SK-N-SH (cell line): Measurements from ENCODE around the gene AGT. TPM values are rescaled to one million over a fixed set of nuclear protein-coding genes. Genes with fewer than 3 reads are reported as not detected.
A peak's percentile ranks its signal among the peaks of the same experiment; 100 is the strongest.

Source experiments
- CTCF ChIA-PET: fragments of 300-600, 350-600 bp; formaldehyde crosslinking; extraction: SDS; loops from one replicate; lab custom pipeline; 2021; lab: Yijun Ruan, JAX
- POLR2A ChIA-PET: fragments of 350-600 bp; sonication (Branson Sonifier 250); formaldehyde crosslinking; extraction: SDS; loops from one replicate; lab custom pipeline; 2020; ENCODE audit warnings: antibody characterized with exemption, inconsistent platforms; lab: Yijun Ruan, JAX
- DNase-seq: peaks from one replicate; pipeline ENCODE4 v3.0.0; 2012
- H2AFZ ChIP-seq: fragments of 200-600 bp; sonication (generic); 2 replicates; pipeline ENCODE4 v1.8.1; 2016; ENCODE audit warnings: antibody characterized with exemption, mild to moderate bottlenecking, low read depth
- H3F3A ChIP-seq: fragments of 200-600 bp; sonication (generic); replicated peaks from 2 replicates; pipeline ENCODE3; 2016; ENCODE audit warnings: antibody characterized with exemption, mild to moderate bottlenecking; ENCODE audit not compliant: insufficient read depth
- H3K27ac ChIP-seq, 2 experiments: fragments of 200-500 bp in 1 of 2; fragments of 200-600 bp in 1 of 2; sonication (Bioruptor generic) in 1 of 2; sonication (generic), shearing (Covaris generic) in 1 of 2; 2 replicates each; pipeline versions ENCODE4 v1.5.1 to v1.6.1; 2014 to 2016; ENCODE audit warnings: low read depth in 2 of 2, inconsistent platforms in 1 of 2, low read length in 1 of 2, mild to moderate bottlenecking in 1 of 2, mixed read lengths in 1 of 2
- H3K27me3 ChIP-seq: fragments of 200-600 bp; sonication (generic), shearing (Covaris generic); 2 replicates; pipeline ENCODE4 v1.6.1; 2016; ENCODE audit warnings: mixed run types; ENCODE audit not compliant: insufficient read depth
- H3K36me3 ChIP-seq, 2 experiments: fragments of 200-500 bp in 1 of 2; fragments of 200-600 bp in 1 of 2; sonication (Bioruptor generic) in 1 of 2; sonication (generic) in 1 of 2; replicated peaks in 1 of 2; 2 replicates each; pipeline versions ENCODE3 to v1.5.1; 2014 to 2016; ENCODE audit warnings: low read length in 1 of 2, mild to moderate bottlenecking in 1 of 2; ENCODE audit not compliant: insufficient read depth in 2 of 2, control insufficient read depth in 1 of 2
- H3K4me1 ChIP-seq, 2 experiments: fragments of 200-500 bp in 1 of 2; fragments of 200-600 bp in 1 of 2; sonication (Bioruptor generic) in 1 of 2; sonication (generic), shearing (Covaris generic) in 1 of 2; 2 replicates each; pipeline versions ENCODE4 v1.5.1 to v1.6.1; 2014 to 2016; ENCODE audit warnings: low read depth in 1 of 2, low read length in 1 of 2, mixed run types in 1 of 2; ENCODE audit not compliant: insufficient read depth in 2 of 2, control insufficient read depth in 1 of 2
- H3K4me2 ChIP-seq: fragments of 200-600 bp; sonication (generic), shearing (Covaris generic); 2 replicates; pipeline ENCODE4 v1.6.1; 2017; ENCODE audit warnings: mixed run types
- H3K4me3 ChIP-seq, 2 experiments: fragments of 200-500 bp in 1 of 2; fragments of 200-600 bp in 1 of 2; sonication (Bioruptor generic) in 1 of 2; sonication (generic), shearing (Covaris generic) in 1 of 2; 2 replicates each; pipeline versions ENCODE4 v1.5.1 to v1.8.1; 2014 to 2016; ENCODE audit warnings: low read depth in 2 of 2, inconsistent platforms in 1 of 2, low read length in 1 of 2, mild to moderate bottlenecking in 1 of 2, mixed read lengths in 1 of 2, moderate library complexity in 1 of 2
- H3K79me2 ChIP-seq: fragments of 200-600 bp; sonication (generic); 2 replicates; pipeline ENCODE4 v1.8.1; 2017; ENCODE audit warnings: mild to moderate bottlenecking; ENCODE audit not compliant: insufficient read depth
- H3K9ac ChIP-seq: fragments of 200-600 bp; sonication (generic); 2 replicates; pipeline ENCODE4 v1.6.1; 2017; ENCODE audit warnings: mixed run types
- H3K9me2 ChIP-seq: fragments of 200-600 bp; sonication (generic); 2 replicates; pipeline ENCODE4 v1.6.1; 2017; ENCODE audit warnings: mixed run types
- H3K9me3 ChIP-seq: fragments of 200-600 bp; sonication (generic); 2 replicates; pipeline ENCODE4 v1.6.1; 2017; ENCODE audit warnings: mixed run types, mild to moderate bottlenecking, moderate library complexity
- H4K20me1 ChIP-seq: fragments of 200-600 bp; sonication (generic); 2 replicates; pipeline ENCODE4 v1.6.1; 2017; ENCODE audit warnings: mild to moderate bottlenecking, mixed run types; ENCODE audit not compliant: insufficient read depth
- CHD2 ChIP-seq: fragments of 150-350 bp; IDR thresholded peaks from 2 replicates; pipeline ENCODE4 v1.6.1; 2018; ENCODE audit warnings: low read length; ENCODE audit not compliant: partially characterized antibody
- FOSL2 ChIP-seq: IDR thresholded peaks from 2 replicates; pipeline ENCODE4 v1.4.0; 2012; ENCODE audit warnings: low read depth, mild to moderate bottlenecking, moderate library complexity, borderline replicate concordance
- FOXJ3 ChIP-seq: sonication (generic); formaldehyde crosslinking; IDR thresholded peaks from 2 replicates; pipeline ENCODE4 v1.5.1; 2020; ENCODE audit warnings: mild to moderate bottlenecking, missing genetic modification reagents
- GABPA ChIP-seq: IDR thresholded peaks from 2 replicates; pipeline ENCODE4 v1.4.0; 2012; ENCODE audit warnings: low read depth, mild to moderate bottlenecking
- JUND ChIP-seq: IDR thresholded peaks from 2 replicates; pipeline ENCODE4 v1.4.0; 2012
- MEF2A ChIP-seq: IDR thresholded peaks from 2 replicates; pipeline ENCODE4 v1.4.0; 2012; ENCODE audit warnings: low read depth, borderline replicate concordance
- NFIC ChIP-seq: IDR thresholded peaks from 2 replicates; pipeline ENCODE4 v1.4.0; 2012; ENCODE audit warnings: borderline replicate concordance
- POLR2AphosphoS5 ChIP-seq: IDR thresholded peaks from 2 replicates; pipeline ENCODE4 v1.6.1; 2012; ENCODE audit warnings: low read depth, low read length
- RXRA ChIP-seq: IDR thresholded peaks from 2 replicates; pipeline ENCODE4 v1.4.0; 2012; ENCODE audit warnings: low read depth, mild to moderate bottlenecking, borderline replicate concordance
- TCF12 ChIP-seq: IDR thresholded peaks from 2 replicates; pipeline ENCODE4 v1.4.0; 2012
- TEAD4 ChIP-seq: IDR thresholded peaks from 2 replicates; pipeline ENCODE4 v1.4.0; 2012; ENCODE audit warnings: mild to moderate bottlenecking, borderline replicate concordance; ENCODE audit not compliant: insufficient read depth
- WGBS: methylation state at CpG from one replicate; pipeline ENCODE4 v1.1.6; 2017; ENCODE audit warnings: low lambda C conversion rate; 5-methylcytosine and 5-hydroxymethylcytosine counted together
- polyA plus RNA-seq, 3 experiments: library from polyadenylated mRNA; depleted of rRNA; stranded (reverse); fragments of >200 nt; gene quantifications; 2 replicates each; pipeline ENCODE4 v1.2.3, GENCODE V29; 2012

AGT gene
- polyA plus RNA-seq, 1 of the 3 experiments (the other 2 are of a cell fraction): 0.39 TPM

DNA sequence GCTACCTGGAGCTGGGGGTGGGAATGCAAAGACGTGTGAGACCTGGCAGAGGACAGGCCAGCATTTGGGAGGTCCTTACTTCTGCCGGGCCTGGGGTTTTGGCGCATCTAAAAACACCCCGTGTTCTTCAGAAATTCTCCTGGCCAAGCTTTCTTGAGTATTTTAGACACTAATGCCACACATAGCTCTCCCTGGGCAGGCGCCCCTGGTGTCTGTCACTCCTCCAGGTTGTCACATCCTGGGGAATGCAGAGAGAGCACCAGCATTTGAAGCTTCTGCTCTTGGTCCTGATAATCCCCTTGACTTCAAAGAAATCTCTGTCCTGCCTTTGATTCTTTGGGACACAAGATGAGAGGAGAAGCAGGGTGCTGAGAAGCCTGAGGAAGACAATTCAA, 39.3 kb upstream of the AGT start:
- H3K9me2 ChIP-seq: no peaks in the 10 kb centered on the region
- H3K36me3 ChIP-seq: no peaks in the 10 kb centered on the region
- H3K79me2 ChIP-seq: no peaks in the 10 kb centered on the region
- POLR2A ChIA-PET: interaction anchor here (0.7 kb wide), 1 partner anchor 115 kb away, joined by 3 read pairs; the partner anchor contains the start of gene C1orf198
- no peak overlapping the region for H2AFZ ChIP-seq
- no peak for DNase-seq
- TF ChIP-seq TCF12 (no peak), FOSL2 (no peak)
- H3K4me2 ChIP-seq: no peak overlapping the region
- no peaks in the 10 kb centered on the region for H3K27me3 ChIP-seq
- CTCF ChIA-PET: interaction anchor here (0.6 to 2.0 kb wide), 5 partner anchors 9 to 226 kb away, joined by 3 to 8 read pairs (median 4); no protein-coding TSS in a partner anchor
- no peak overlapping the region for H3K27ac ChIP-seq
- WGBS: 77% methylated on average over 3 of the region's 5 CpGs
- H3F3A ChIP-seq: no peaks in the 10 kb centered on the region
- no peaks in the 10 kb centered on the region for H4K20me1 ChIP-seq
- peaks cover 0 to 14% of the 10 kb centered on the region in 2 experiments; a peak in 1 of 4 replicates for H3K4me1 ChIP-seq
- no peak overlapping the region for H3K9ac ChIP-seq
- no peaks in the 10 kb centered on the region for H3K9me3 ChIP-seq
- no peak overlapping the region for H3K4me3 ChIP-seq

DNA sequence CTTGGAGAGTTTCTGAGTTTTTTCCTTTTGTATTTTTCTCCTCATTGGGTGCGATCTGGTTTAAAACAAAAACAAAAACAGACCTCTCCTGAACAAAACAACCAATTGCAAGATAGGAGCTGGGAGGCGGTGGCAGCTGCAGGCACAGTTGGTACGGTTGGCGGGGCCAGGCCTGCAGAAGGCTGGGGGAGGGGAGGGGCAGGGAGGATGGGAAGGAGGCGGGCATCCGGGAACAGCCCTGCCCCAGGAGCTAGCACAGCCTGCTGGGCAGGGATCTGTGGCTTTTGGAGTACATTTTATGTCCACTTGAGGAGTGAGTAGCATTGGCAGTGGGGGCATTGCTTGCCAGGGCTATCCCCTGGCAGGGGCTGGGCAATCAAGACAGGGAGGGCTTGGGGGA, 38.5 kb upstream of the AGT start:
- peaks cover 0 to 9% of the 10 kb centered on the region in 2 experiments; a peak in 1 of 4 replicates for H3K4me1 ChIP-seq
- ChIA-PET CTCF (interaction anchor here (0.8 to 2.0 kb wide), 5 partner anchors 8 to 69 kb away, joined by 3 to 8 read pairs (median 4); no protein-coding TSS in a partner anchor), POLR2A (interaction anchor here (0.7 kb wide), 1 partner anchor 116 kb away, joined by 3 read pairs; the partner anchor contains the start of gene C1orf198)
- TF ChIP-seq JUND (no peak), CHD2 (peak; percentile 11)
- H3K79me2 ChIP-seq: no peaks in the 10 kb centered on the region
- no peaks in the 10 kb centered on the region for H3K9me2 ChIP-seq
- no peaks in the 10 kb centered on the region for H4K20me1 ChIP-seq
- H3K36me3 ChIP-seq: no peaks in the 10 kb centered on the region
- no peak overlapping the region for H3K4me2 ChIP-seq
- H3K4me3 ChIP-seq: no peak overlapping the region
- 80% methylated on average over 6 of the region's 6 CpGs for WGBS
- H3K9me3 ChIP-seq: no peaks in the 10 kb centered on the region
- DNase-seq: peak; percentile 66
- H3F3A ChIP-seq: no peaks in the 10 kb centered on the region
- H2AFZ ChIP-seq: no peak overlapping the region
- no peaks in the 10 kb centered on the region for H3K27me3 ChIP-seq
- H3K27ac ChIP-seq: no peak overlapping the region
- H3K9ac ChIP-seq: no peak overlapping the region

DNA sequence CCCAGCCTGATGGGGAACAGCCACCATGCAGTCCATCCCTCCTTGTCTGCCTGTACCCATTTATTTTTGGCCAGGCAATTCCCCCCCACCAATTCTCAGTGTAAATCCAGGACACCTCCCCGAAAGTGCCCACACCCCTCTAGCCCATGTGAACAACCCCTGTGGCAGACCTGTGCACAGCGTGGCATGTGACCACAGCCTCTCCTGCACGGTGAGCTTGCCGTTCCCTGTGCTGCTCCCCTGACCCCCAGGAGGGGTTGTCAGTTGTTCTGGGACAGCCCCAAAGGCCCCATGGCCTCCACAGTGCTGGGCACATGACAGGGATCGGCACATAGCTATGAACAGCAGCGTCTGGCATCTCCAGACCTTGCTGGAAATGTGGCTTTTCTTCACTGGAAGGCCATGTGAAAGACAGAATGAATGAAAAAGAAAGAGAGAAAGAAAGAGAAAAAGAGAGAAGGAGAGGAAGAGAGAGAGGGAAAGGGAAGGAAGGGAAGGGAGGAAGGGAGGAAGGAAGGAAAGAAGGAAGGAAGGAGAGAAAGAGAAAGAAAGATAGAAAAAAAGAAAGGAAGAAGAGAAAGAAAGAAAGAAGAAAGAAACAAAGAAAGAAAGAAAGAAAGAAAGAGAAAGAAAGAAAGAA, 37.2 kb upstream of the AGT start:
- DNase-seq: no peak
- CTCF ChIA-PET: interaction anchor here (1.1 kb wide), 1 partner anchor 109 kb away, joined by 3 read pairs; the partner anchor contains the start of gene COG2
- POLR2A ChIA-PET: no interaction called here

More for the DNA sequence above, 37.2 kb upstream of the AGT start:
- Histone ChIP-seq H3K9ac (no peak overlapping the region), H3K27ac (no peak overlapping the region), H3K4me1 (peaks cover 0 to 9% of the 10 kb centered on the region in 2 experiments; a peak in 1 of 4 replicates), H3K79me2 (no peaks in the 10 kb centered on the region), H3K4me3 (no peak overlapping the region), H3K36me3 (no peaks in the 10 kb centered on the region), H3F3A (no peaks in the 10 kb centered on the region), H2AFZ (no peak overlapping the region), H3K27me3 (no peaks in the 10 kb centered on the region), H3K4me2 (no peak overlapping the region), H4K20me1 (no peaks in the 10 kb centered on the region), H3K9me2 (no peaks in the 10 kb centered on the region), H3K9me3 (no peaks in the 10 kb centered on the region)
- 40% methylated on average over 6 of the region's 6 CpGs for WGBS
- no peak for TF ChIP-seq TCF12
- no peak for TF ChIP-seq CHD2
- TF ChIP-seq TEAD4: no peak
- no peak for TF ChIP-seq POLR2AphosphoS5
- no peak for TF ChIP-seq GABPA
- no peak for TF ChIP-seq FOXJ3 (CRISPR knock-in tag)
- TF ChIP-seq RXRA: no peak
- TF ChIP-seq MEF2A: no peak
- TF ChIP-seq NFIC: no peak
